NCI-H345 (cell line): ENCODE data around the gene SNX10.
"Not testable (repeated sequence)": the region's sequence is repeated elsewhere in the genome, so short reads cannot be mapped to it uniquely, and the experiment has no call there.

Experiments
- DNase-seq: peaks from one replicate; lab custom pipeline; 2025; lab: John Stamatoyannopoulos, UW

SNX10 gene, protein sequence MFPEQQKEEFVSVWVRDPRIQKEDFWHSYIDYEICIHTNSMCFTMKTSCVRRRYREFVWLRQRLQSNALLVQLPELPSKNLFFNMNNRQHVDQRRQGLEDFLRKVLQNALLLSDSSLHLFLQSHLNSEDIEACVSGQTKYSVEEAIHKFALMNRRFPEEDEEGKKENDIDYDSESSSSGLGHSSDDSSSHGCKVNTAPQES

DNA sequence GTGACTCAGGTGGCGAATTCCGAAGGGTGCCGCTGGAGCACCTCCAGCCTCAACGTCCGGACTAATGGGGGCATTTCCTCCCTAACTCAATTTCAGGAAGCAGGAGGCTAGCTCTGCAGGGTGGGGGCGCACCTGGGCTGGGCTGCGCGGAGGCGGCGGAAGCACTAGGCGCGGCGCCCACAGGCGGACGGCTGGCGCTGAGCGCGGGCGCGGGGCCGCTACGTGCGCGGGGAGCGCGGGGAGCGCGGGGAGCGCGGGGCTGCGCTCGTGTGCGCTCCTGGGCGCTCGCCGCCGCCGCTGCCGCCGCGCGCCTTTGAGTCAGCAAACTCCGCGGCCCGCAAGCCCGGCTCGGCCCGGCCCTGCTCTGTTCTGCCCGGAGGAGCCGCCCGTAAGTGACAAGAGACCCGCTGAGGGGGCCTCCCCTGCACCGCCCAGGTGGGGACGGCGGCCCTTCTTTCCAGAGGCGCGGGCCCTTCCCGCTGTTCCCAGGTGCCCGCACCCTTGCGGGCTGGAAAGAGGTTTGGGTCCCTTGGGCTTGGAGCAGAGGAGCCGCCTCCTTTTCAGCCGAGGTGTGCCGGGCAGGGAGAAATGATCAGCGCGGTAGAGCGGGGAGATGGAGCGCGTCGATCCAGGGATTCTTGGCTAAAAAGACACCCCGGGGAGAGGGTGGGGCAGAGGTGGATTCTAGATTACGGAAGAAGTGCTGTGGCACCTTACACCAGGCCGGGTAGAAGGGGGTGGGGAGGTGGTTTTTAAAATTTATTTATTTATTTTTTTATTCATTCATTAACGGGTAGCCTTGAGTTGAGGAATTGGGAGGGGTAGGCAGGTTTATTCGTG is at the start of gene SNX10:
Gene SNX10, plus strand, starts transcription at position 164 of the 840 bp plus-strand sequence. CDS start 54,581 bp downstream, outside the sequence.
- peak; percentile 82 for DNase-seq

DNA sequence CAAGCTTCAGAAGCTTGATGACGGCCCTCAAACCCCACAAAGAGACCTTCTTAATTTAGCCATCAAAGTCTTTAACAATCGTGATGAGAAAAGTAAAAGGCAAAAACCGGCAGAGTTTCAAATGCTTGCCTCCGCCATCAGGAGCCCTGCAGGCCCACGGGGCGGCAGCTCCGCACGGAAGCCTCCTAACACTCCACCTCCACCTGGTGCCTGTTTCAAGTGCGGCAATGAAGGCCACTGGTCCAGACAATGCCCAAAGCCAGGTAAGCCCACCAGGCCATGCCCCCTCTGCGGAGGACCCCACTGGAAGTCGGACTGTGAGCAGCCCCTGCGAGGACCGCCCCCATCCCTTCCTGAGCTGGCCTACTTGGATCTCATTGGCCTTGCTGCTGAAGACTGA is 46.5 kb upstream of the SNX10 start:
- no peak for DNase-seq

DNA sequence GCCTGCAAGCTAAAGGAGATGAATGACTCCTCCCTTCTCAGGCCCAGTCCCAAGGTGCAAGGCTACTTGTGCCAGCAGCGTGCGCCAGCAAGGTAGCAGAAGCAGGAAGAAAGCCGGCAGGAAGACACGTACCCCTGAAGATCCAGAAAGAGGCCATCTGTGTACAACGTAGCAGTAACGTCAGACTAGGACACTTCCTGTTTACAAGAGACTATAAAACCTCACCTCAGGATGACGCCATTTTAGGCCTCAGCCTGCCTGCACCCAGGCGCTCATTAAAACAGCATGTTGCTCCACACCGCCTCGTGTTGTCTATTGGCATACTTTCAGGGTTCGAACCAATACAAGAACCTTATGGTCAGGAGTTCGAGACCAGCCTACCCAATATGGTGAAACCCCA is 41.4 kb upstream of the SNX10 start:
- no peak for DNase-seq

DNA sequence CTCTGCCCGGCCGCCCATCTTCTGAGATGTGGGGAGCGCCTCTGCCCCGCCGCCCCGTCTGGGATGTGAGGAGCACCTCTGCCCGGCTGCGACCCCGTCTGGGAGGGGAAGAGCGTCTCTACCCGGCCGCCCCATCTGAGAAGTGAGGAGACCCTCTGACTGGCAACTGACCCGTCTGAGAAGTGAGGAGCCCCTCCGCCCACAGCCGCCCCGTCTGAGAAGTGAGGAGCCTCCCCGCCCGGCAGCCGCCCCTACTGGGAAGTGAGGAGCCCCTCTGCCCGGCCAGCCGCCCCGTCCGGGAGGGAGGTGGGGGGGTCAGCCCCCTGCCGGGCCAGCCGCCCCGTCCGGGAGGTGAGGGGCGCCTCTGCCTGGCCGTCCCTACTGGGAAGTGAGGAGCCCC is 29.8 kb upstream of the SNX10 start:
- DNase-seq: not testable (repeated sequence)

DNA sequence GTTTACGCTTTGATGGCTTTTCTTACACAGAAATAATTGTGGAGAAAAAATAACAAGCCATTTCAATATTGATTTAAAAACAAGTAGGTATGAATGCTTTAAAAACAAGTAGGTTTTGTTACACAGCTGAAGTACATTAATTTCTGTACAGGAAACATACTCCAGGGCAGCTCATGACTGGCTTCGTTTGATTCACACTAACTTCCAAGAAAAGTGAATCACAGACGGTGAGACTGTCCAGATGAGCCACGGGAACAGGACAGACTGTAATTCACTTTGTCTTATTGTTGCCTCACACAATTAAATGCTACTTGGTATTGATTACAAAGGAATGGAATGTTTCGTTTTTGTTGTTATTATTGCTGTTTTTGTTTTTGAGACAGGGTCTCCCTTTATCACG is 26.6 kb upstream of the SNX10 start:
- no peak for DNase-seq

DNA sequence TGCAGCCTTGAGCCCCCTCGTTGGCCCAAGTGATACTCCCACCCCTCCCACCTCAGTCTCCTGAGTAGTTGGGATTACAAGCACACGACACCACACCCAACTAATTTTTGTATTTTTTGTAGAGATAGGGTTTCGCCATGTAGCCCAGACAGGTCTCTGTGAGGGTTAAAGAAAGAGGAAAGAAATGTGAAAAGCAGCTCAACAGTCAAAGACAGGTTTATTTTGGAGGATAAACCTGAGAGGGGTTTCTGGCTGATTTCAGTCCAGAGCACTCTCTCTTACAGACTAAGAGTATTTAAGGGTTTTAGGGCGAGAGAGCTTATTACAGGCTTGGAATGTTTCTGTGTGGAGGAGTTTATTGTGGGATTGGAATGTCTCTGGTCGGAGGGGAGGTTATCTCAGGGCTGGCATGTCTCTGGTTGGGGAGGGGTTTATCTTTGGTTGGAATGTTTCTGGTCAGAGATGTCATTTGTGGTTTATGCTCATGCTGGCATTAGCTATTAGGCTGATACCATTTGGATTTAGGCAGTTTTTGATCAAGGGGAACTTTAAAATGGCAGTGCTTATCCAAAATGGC is 26.1 kb upstream of the SNX10 start:
- no peak for DNase-seq

DNA sequence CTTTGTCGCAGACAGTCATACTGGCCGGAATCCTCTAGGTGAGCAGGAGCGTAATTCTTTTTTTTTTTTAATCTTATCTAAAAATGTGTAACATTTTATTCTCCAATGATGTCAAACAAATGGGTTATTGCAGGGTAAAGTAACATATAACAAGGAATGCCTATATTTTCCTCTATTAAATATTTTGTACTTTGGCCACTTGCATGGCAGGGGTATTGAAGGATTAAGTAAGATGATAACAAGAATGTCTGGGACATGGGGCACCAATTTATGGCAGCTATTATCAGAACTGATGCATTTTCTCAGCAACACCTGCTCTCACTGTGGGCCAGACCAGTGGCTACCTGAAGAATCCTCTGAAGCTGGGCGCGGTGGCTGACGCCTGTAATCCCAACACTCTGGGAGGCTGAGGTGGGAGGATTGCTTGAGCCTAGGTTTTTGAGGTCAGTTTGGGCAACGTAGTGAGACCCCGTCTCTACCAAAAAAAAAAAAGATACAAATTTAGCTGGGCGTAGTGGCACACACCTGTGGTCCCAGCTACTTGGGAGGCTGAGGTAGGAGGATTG is 24.0 kb upstream of the SNX10 start:
- DNase-seq: no peak

DNA sequence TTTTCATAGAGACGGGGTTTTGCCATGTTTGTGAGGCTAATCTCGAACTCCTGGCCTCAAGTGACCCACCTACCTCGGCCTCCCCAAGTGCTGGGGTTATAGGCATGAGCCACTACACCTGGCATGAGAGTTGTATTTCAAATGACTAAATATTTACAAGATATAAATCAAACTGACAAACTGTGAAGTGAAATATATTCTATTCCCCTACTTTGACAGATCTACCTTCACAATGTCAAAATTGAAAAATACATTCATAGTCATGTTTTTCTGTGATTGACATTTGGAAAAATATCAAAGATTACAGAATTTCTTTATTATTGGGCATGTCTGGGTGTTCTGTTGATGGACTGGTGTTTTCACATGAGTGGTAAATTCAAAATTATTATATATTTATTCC is 16.4 kb upstream of the SNX10 start:
- DNase-seq: no peak

DNA sequence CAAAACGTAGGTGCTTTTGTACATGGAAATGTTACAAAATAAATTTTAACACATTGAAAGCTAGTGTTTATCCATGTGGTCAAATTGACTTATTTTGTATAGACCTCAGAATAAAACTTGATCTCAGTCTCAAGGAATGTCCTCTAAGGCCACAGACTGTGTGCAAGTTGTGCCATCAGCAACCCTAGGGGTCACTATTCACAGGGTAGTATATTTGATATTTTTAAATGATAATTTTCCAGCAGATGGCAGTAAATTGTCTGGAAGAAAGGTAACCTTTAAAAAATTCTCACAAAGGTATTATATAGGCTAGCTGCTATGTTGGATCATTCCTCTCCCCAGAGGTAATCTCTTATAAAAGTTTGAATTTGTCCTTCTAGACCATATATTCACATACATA is 12.9 kb upstream of the SNX10 start:
- no peak for DNase-seq

DNA sequence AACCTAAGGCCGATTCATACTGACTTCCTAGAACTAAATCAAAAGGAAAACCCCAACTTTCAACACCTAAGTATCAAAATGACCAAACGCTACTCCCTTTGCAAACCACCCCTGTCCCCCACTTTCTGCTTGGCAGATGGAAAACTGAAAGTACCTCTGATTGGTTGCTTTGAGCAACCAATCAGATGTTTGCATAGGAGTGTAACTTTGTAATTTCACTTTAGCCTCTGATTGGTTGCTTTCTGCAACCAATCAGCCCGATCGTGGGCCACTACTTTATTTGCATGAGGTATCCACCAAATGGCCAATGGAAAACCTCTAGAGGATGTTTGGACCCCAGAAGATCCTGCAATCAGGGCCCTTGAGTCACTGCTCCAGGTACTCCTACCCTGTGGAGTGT is 12.3 kb upstream of the SNX10 start:
- DNase-seq: no peak

DNA sequence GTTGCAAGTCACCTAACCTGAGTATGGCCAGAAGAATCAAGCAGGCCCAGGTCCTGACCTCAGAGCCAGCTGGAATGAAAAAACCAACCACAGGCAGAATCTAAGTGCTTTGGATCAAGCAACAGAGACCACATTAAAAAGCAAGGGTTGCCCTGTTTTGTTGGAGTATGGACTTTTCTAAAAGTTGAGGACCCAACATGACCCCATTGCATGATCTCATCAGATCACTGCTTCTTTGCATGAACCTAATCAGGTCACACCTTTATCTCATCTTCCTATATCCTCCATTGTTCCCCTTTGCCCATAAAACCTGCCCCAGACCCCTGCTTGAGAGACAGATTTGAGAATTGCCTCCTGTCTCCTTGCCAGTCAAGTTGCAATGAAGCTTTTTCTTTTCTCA is 11.6 kb upstream of the SNX10 start:
- DNase-seq: no peak

DNA sequence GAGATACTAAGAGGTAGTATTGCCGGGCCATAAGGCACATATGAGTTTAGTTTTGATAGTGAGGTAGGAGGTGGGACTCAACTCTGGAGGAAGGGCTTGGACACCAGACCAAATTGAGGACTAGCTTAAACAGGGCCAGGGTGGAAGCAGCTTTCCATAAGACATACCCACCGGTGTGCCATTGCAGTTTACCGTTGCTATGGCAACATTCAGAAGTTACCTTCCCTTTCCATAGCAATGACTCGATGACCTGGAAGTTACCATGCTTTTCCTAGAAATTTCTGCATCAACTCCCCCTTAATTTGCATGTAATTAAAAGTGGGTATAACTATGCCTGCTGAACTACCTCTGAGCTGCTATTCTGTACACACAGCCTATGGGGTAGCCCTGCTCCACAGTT is 10.9 kb upstream of the SNX10 start:
- DNase-seq: no peak

DNA sequence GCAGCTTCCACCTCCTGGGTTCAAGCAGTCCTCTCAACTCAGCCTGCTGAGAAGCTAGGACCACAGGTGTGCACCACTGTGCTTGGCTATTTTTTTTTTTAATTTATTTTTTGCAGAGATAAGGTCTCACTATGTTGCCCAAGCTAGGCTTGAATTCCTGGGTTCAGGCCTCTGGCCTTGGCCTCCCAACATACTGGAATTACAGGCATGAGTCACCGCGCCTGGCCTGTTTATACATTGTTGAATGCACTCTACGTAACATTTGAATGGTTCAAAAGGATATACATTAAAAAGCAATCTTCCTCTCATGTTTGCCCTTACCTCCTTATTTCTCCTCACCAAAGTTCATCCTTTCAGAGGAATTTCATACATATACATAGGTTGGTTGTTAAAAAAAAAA is 7.2 kb upstream of the SNX10 start:
- no peak for DNase-seq

DNA sequence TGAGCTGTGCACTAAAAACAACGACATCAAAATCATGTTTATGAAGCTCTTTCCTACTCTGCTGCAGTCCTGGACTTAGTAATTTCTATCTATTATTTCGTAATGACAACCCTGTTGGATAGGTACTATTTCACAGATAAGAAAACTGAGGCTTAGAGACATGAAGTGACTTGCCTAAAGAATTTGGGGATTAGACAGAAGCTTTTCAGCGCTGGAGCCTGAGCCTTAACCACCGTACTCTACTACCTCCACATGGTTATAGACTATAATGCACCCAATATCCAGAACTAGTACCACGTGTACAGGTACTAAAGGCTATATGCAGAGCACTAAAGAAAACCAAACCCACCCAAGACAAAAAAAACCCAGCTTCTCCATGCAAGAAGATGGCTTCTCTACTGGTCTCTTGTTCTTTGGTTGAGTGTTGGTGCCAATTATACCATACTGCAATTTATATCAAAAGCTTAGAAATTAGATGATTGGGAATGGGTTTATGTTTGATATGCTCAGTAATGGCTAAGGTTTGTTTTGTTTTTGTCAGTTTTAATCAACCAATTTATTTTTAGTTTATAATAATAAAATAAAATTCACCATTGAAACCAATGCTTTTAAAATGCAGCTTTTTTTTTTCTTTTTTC is 6.5 kb upstream of the SNX10 start:
- DNase-seq: no peak

DNA sequence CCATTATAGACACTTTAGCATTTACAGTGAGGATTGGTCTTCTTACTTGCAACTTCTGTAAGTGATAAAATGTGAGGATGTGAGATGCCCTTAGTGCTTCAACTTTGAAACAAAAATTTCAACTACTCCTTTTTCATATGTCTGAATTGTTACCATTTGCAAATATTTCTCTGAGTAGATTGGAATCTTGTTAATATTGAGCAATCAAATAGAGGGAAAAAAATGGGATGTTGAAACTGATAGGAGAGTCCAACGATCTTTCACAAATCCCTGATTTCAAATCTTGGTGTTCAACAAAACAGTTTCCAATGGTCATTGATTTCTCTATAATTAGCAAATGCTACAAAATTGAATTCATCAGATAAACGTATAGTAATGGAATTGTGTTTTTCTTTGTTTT is 5.5 kb upstream of the SNX10 start:
- no peak for DNase-seq

DNA sequence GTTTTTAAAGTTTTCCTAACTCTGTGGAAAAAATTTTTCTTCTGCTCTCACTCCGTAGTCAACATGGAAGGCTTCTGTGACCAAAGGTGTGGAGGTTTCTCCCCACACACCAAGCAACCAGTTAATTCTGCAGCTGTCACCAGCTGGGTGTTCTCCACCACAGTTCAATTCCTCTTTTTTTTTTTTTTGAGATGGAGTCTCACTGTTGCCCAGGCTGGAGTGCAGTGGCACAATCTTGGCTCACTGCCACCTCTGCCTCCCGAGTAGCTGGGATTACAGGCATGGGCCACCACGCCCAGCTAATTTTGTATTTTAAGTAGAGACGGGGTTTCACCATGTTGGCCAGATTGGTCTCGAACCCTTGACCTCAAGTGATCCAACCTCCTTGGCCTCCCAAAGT is 3.5 kb upstream of the SNX10 start:
- not testable (repeated sequence) for DNase-seq

DNA sequence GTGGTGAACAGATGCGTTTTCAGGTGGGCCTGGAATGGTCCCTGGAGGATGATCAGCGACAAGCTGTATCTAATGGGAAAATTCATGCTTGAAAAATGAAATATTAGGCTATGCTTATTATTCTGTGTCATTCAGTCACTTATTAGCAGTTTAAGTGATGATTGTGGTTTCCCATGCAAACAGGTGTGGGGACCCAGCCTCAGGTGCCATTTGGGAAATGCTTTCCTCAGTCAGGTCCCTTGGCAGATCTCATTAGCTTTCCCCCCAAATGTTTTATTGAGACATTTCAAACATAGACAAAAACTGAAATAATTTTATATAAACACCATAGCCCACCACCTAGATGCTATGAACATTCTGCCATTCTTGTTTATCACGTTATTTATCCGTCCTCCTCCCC is 411 bp upstream of the SNX10 start:
- no peak for DNase-seq

DNA sequence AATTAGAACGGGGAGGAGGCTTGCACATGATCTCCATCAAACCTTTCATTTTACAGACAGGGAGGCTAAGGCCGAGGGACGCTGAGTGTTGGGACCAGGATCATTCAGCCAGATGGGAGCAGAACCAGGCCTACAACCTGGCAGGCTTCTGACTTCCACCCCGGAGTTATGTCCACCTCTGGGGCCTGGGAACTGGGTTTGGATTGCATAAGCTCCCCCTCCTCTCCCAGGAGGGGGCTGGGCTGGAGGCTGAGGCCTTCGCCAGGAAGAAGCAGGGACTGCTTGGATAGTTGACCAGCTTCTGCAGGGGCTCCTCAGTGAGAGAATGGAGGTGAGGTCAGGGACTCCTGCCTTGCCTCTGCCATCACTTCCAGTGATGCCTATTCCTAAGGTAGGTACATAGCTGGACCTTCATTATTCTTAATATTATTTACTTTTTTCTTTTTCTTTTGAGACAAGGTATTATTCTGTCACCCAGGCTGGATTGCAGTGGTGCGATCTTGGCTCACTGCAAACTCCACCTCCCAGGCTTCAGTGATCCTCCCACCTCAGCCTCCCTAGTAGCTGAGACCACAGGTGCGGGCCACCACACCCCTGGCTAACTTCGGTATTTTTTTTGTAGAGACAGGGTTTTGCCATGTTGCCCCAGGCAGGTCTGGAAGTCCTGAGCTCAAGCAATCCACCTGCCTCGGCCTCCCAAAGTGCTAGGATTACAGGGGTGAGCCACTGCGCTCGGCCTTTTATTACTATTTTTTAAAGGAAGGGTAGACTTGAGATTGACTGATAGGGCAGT is 1.3 kb downstream of the SNX10 start:
- DNase-seq: no peak

DNA sequence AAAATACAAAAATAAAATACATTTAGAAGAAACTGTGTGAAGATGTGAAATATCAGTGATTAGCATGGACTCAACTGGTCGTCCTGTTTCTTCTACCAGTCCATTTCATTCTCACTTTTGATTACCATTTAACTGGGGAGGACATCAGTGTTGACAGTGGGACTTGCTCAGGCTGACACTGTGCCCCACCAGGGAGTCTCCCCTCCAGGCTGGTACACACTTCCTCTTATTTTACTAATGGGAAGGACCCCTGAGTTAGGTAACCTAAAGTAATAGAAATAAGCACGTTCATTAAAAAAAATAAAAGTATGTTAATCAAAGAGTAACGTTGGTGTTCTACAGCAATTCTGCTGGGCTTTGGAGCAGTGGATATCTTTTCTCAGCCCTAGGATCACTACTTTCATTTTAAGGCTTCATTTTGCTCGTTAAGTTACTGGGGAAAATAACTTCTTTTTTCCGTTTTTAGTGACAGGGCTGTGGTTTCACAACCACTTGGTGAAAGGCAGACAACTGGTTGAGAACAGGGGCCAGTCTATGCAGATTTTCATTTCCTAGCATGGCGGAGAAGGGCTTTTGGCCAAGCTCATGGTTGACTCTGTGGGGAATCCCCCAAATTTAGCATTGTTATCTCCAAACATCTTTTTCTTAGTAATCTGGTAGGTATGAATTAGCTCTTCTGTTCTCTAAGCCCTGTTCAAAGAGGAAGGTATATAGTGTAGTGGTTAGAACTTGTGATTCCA is 2.1 kb downstream of the SNX10 start:
- no peak for DNase-seq

DNA sequence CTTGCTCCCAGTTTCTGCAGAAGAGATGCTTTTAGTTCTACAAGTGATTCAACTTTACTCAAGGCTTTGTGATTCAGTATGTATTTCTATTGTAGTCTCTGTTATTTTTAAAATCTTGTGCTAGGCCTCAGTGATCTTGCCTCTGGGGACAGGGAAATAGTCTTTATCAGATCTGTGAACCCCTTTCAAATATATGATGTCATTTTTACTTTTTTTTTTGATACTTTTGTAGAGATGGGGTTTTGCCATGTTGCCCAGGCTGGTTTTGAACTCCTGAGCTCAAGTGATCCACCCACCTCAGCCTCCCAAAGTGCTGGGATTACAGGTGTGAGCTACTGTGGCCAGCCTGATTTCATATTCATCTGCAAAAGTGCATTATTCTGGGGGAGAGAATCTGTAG is 3.4 kb downstream of the SNX10 start:
- DNase-seq: no peak

DNA sequence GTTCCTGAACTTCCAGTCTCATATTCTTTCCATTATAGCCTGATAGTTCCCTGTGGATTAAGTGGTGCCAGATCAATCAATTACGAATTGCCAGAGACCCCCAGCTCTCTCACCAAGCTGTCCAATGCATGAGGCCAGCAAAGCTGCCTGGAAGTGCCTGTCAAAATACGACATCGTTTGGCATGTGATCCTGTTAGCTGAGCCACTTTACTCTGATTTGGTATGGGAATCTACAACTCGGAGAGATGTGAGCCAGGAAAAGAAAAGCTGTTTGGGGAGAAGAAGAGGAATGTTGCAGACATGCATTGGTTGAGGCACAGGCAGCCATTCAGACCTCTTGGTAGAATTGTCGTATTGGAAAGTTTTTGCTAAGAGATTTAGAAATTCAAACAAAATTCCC is 3.9 kb downstream of the SNX10 start:
- DNase-seq: no peak
